ENCODE results near the gene TULP3. TPM values are rescaled to one million over a fixed set of nuclear protein-coding genes. Genes with fewer than 3 reads are reported as not detected.

The TULP3 gene
- total and polyA plus RNA-seq, 10 of the 15 experiments (the other 5 are each of a cell fraction or from before 2014, with no cell fraction given) = 3.1 to 10.4 (median 8.1) TPM

DNA sequence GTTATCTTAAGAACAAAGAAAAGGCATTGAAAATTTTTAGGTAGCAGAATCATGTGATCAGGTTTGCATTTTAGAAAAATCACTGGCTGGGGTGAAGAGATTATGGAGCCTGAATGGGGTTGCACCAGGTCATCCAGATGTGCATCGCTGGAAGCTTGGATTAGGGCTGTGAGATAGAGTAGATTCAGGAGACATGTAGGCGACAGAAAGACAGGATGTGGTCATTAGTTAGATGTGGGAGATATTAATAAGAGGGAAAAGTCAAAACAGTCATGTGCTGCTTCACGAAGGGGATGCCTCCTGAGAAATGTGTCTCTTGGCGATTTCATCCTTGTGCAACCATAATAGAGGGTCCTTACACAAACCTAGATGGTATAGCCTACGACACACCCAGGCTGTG, 93.6 kb downstream of the TULP3 start:
- ATAC-seq (no peak), FAIRE-seq (no peak), DNase-seq (ENCODE audit: low read depth, low spot score) (no peak)
- H3K36me3 ChIP-seq (ENCODE audit: control insufficient read depth in 2 of 2, insufficient read depth in 2 of 2, low read length in 1 of 2) = no peaks in the 10 kb centered on the region
- ChIA-PET SMC1A (ENCODE audit: uncharacterized antibody, unreplicated experiment) (no interaction called here), RAD21 (ENCODE audit: unreplicated experiment) (no interaction called here), CTCF (no interaction called here), POLR2A (no interaction called here)
- H3K9me3 ChIP-seq (replicated peaks; ENCODE audit: control insufficient read depth, insufficient read depth, low read length) = no peaks in the 10 kb centered on the region
- no peaks in the 10 kb centered on the region for H4K20me1 ChIP-seq (ENCODE audit: control insufficient read depth, insufficient read depth)
- in situ Hi-C loops (cut with MboI) = no loop called here
- no peaks in the 10 kb centered on the region for H3K79me2 ChIP-seq (ENCODE audit: control insufficient read depth, insufficient read depth, low read length)
- no peak overlapping the region for H3K4me3 ChIP-seq
- H3K27ac ChIP-seq (ENCODE audit: control insufficient read depth, insufficient read depth) = no peak overlapping the region
- intact Hi-C loops (cut with micrococcal nuclease; ENCODE audit: unreplicated experiment) = no loop called here
- no peaks in the 10 kb centered on the region; a peak in 1 of 4 replicates for H3K27me3 ChIP-seq (replicated peaks in 1 of 2; ENCODE audit: control insufficient read depth in 2 of 2, insufficient read depth in 2 of 2, low read length in 1 of 2)
- WGBS (ENCODE audit: insufficient coverage, insufficient replicate concordance, low lambda C conversion rate, missing lambda C conversion rate) = 14% methylated on average over 5 of the region's 5 CpGs
- no TSS peak for BruUV-seq (replicated peaks)
- no peak overlapping the region for H3K4me2 ChIP-seq (ENCODE audit: control insufficient read depth, insufficient read depth)
- H2AFZ ChIP-seq (ENCODE audit: control insufficient read depth, low read depth, low read length) = no peak overlapping the region
- H3K4me1 ChIP-seq (ENCODE audit: control insufficient read depth, insufficient read depth, low read length) = no peaks in the 10 kb centered on the region
- TF ChIP-seq PAX5 (IDR thresholded peaks at IDR 0.05; ENCODE audit: borderline replicate concordance, low read depth, low read length) (no peak), TCF3 (IDR thresholded peaks at IDR 0.05; ENCODE audit: borderline replicate concordance, insufficient read depth, low read depth, low read length) (no peak)
- no peak overlapping the region for H3K9ac ChIP-seq (ENCODE audit: control insufficient read depth, insufficient read depth, low read length)

DNA sequence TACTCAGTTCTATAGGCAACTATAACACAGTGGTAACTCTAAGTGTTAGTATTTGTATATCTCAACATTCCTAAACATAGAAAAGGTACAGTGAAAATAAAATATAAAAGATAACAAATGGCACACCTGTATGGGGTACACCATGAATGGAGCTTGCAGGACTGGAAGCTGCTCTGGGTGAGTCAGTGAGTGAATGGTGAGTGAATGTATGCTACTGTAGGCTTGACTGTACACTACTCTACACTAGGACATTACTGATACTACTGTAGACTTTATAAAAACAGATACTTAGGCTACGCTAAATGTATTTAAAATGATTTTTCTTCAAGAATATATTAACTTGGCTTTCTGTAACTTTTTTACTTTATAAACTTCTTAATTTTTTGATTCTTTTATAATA, 94.0 kb downstream of the TULP3 start:
- no peak overlapping the region for H3K9ac ChIP-seq (ENCODE audit: control insufficient read depth, insufficient read depth, low read length)
- POLR2A ChIA-PET = no interaction called here
- in situ Hi-C loops (cut with MboI) = no loop called here

More for the DNA sequence above, 94.0 kb downstream of the TULP3 start:
- no peaks in the 10 kb centered on the region for H3K9me3 ChIP-seq (replicated peaks; ENCODE audit: control insufficient read depth, insufficient read depth, low read length)
- H3K4me3 ChIP-seq = no peak overlapping the region
- no peak for FAIRE-seq
- whole genome bisulfite sequencing (ENCODE audit: insufficient coverage, insufficient replicate concordance, low lambda C conversion rate, missing lambda C conversion rate) = 44% methylated on average over 1 of the region's 1 CpG
- DNase-seq (ENCODE audit: low read depth, low spot score) = no peak
- H3K27me3 ChIP-seq (replicated peaks in 1 of 2; ENCODE audit: control insufficient read depth in 2 of 2, insufficient read depth in 2 of 2, low read length in 1 of 2) = no peaks in the 10 kb centered on the region; a peak in 1 of 4 replicates
- H3K4me1 ChIP-seq (ENCODE audit: control insufficient read depth, insufficient read depth, low read length) = no peaks in the 10 kb centered on the region
- RAD21 ChIA-PET (ENCODE audit: unreplicated experiment) = interaction anchor here (0.5 kb wide), 1 partner anchor 540 kb away, joined by 3 read pairs; no protein-coding TSS in a partner anchor
- no peak overlapping the region for H2AFZ ChIP-seq (ENCODE audit: control insufficient read depth, low read depth, low read length)
- SMC1A ChIA-PET (ENCODE audit: uncharacterized antibody, unreplicated experiment) = no interaction called here
- no TSS peak for BruUV-seq (replicated peaks)
- no peaks in the 10 kb centered on the region for H3K36me3 ChIP-seq (ENCODE audit: control insufficient read depth in 2 of 2, insufficient read depth in 2 of 2, low read length in 1 of 2)
- CTCF ChIA-PET = no interaction called here
- no peak for ATAC-seq
- no peaks in the 10 kb centered on the region for H3K79me2 ChIP-seq (ENCODE audit: control insufficient read depth, insufficient read depth, low read length)
- intact Hi-C loops (cut with micrococcal nuclease; ENCODE audit: unreplicated experiment) = no loop called here
- no peak overlapping the region for H3K4me2 ChIP-seq (ENCODE audit: control insufficient read depth, insufficient read depth)
- TF ChIP-seq, protein P1, sequence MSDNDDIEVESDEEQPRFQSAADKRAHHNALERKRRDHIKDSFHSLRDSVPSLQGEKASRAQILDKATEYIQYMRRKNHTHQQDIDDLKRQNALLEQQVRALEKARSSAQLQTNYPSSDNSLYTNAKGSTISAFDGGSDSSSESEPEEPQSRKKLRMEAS (IDR thresholded peaks at IDR 0.05; ENCODE audit: low read depth, low read length) = no peak
- TF ChIP-seq HCFC1 (IDR thresholded peaks at IDR 0.05; ENCODE audit: low read length) = no peak
- no peaks in the 10 kb centered on the region for H4K20me1 ChIP-seq (ENCODE audit: control insufficient read depth, insufficient read depth)
- no peak overlapping the region for H3K27ac ChIP-seq (ENCODE audit: control insufficient read depth, insufficient read depth)
